ENCODE results near the gene ZSWIM4.
"Not testable (repeated sequence)": the region's sequence is repeated elsewhere in the genome, so short reads cannot be mapped to it uniquely, and the experiment has no call there.

The ZSWIM4 gene

GRCh38 chr19:13770013-13770635 is 25.1 kb upstream of the ZSWIM4 start:
- intact Hi-C loops (cut with DNase I; ENCODE audit: low total_unique reads) = no loop called here
- Histone ChIP-seq H3K4me1 (peaks cover 0 to 30% (median 25%) of the 10 kb centered on the region in 4 donors), H3K9me3 (no peaks in the 10 kb centered on the region), H3K4me3 (no peak overlapping the region), H3K36me3 (peaks cover 30 to 52% (median 44%) of the 10 kb centered on the region in 3 donors), H3K27me3 (no peaks in the 10 kb centered on the region), H3K27ac (no peak overlapping the region)
- TF ChIP-seq, protein P1, sequence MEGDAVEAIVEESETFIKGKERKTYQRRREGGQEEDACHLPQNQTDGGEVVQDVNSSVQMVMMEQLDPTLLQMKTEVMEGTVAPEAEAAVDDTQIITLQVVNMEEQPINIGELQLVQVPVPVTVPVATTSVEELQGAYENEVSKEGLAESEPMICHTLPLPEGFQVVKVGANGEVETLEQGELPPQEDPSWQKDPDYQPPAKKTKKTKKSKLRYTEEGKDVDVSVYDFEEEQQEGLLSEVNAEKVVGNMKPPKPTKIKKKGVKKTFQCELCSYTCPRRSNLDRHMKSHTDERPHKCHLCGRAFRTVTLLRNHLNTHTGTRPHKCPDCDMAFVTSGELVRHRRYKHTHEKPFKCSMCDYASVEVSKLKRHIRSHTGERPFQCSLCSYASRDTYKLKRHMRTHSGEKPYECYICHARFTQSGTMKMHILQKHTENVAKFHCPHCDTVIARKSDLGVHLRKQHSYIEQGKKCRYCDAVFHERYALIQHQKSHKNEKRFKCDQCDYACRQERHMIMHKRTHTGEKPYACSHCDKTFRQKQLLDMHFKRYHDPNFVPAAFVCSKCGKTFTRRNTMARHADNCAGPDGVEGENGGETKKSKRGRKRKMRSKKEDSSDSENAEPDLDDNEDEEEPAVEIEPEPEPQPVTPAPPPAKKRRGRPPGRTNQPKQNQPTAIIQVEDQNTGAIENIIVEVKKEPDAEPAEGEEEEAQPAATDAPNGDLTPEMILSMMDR (IDR thresholded peaks at IDR 0.05) = no peak
- DNase-seq = no peak

- DNase-seq = peak; percentile 90 to 93
- Histone ChIP-seq H3K36me3 (peaks cover 37 to 65% (median 52%) of the 10 kb centered on the region in 3 donors), H3K4me3 (peak within 1 kb of the TSS; percentile 91 to 99), H3K4me1 (peaks cover 0 to 31% (median 28%) of the 10 kb centered on the region in 4 donors), H3K27ac (peak within 1 kb of the TSS; percentile 91 to 96), H3K9me3 (no peaks in the 10 kb centered on the region), H3K27me3 (no peaks in the 10 kb centered on the region)
- intact Hi-C loops (cut with DNase I; ENCODE audit: low total_unique reads) = no loop called here
- TF ChIP-seq, protein P1 (IDR thresholded peaks at IDR 0.05) = peak in 1 of 2 experiments; percentile 8
Measured at GRCh38 chr19:13774217-13775191, 20.7 kb upstream of the ZSWIM4 start, which contains the start of gene C19orf53. TSS of gene C19orf53 (plus strand) at chr19:13774456. CDS start at chr19:13774478, 22 bp downstream.

DNA sequence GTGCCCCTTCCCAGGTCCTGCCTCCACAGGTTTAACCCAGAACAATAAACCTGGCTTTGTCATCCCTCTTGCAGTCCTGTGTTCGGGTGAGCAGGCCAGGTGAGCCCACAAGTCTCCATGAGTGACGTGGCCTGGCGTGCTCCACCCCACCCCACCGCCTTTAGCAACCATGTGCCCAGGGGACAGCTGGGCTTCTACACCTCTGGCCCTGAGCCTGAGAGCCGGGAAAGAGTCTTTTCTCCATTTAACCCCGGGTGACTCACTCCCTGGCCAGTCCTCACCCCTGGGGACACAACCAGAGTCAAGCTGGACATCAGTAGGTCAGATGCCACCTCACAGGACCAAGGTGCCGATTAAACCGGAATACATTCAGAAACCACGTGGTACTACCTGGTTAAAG is 16.8 kb upstream of the ZSWIM4 start:
- Histone ChIP-seq H3K27me3 (no peaks in the 10 kb centered on the region), H3K27ac (no peak overlapping the region), H3K36me3 (peaks cover 17 to 40% (median 29%) of the 10 kb centered on the region in 3 donors), H3K4me3 (no peak overlapping the region), H3K4me1 (peaks cover 5 to 42% (median 35%) of the 10 kb centered on the region in 4 donors), H3K9me3 (no peaks in the 10 kb centered on the region)
- TF ChIP-seq, protein P1 (IDR thresholded peaks at IDR 0.05) = no peak
- no peak for DNase-seq
- intact Hi-C loops (cut with DNase I; ENCODE audit: low total_unique reads) = no loop called here

DNA sequence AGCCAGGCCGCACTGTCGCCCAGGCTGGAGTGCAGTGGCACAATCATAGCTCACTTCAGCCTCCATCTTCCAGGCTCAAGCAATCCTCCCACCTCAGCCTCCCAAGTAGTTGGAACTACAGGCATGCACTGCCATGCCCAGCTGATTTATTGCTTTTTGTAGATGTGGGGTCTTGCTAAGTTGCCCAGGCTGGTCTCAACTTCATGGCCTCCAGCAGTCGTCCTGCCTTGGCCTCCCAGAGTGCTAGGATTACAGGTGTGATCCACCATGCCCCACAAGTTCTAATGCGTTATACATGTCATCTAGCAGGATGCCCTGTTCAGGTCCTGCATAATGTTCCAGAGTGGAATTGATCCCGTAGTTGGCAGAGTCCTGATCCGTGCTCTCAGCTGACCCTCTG is 16.4 kb upstream of the ZSWIM4 start:
- H3K36me3 ChIP-seq = peaks cover 17 to 40% (median 29%) of the 10 kb centered on the region in 3 donors
- no peaks in the 10 kb centered on the region for H3K9me3 ChIP-seq
- H3K27me3 ChIP-seq = no peaks in the 10 kb centered on the region
- no peak overlapping the region for H3K27ac ChIP-seq
- no peak overlapping the region for H3K4me3 ChIP-seq
- intact Hi-C loops (cut with DNase I; ENCODE audit: low total_unique reads) = no loop called here
- TF ChIP-seq, protein P1 (IDR thresholded peaks at IDR 0.05) = no peak
- no peak for DNase-seq
- peaks cover 5 to 38% (median 31%) of the 10 kb centered on the region in 4 donors for H3K4me1 ChIP-seq

- H3K27ac ChIP-seq, DNase-seq, H3K4me3 ChIP-seq, H3K9me3 ChIP-seq, H3K27me3 ChIP-seq: not testable (repeated sequence)
- H3K36me3 ChIP-seq = peaks cover 17 to 40% (median 29%) of the 10 kb centered on the region in 3 donors
- intact Hi-C loops (cut with DNase I; ENCODE audit: low total_unique reads) = loop anchor here (10.0 kb wide), 1 partner anchor 295 kb away; the partner anchor contains the start of gene MISP3
- H3K4me1 ChIP-seq = peaks cover 5 to 41% (median 28%) of the 10 kb centered on the region in 4 donors
Measured at GRCh38 chr19:13779794-13780193, 15.4 kb upstream of the ZSWIM4 start.

Data from tibial artery (tissue), 4 donors.